Ovary (tissue), 9 donors: Measurements from ENCODE around the gene ADGRV1. TPM values are rescaled to one million over a fixed set of nuclear protein-coding genes. Genes with fewer than 3 reads are reported as not detected.

Experiments used
- DNase-seq, 5 donors: peaks; one replicate each; pipeline ENCODE4 v3.0.0-alpha.2; 2019 to 2020
- H3K27ac ChIP-seq, 2 donors: fragments of 200-600 bp; one replicate each; pipeline versions ENCODE4 v1.5.1 to v1.8.0; 2019 to 2022
- H3K27me3 ChIP-seq: fragments of 200-600 bp; one replicate; pipeline ENCODE4 v1.8.0; 2022
- H3K36me3 ChIP-seq: fragments of 200-600 bp; sonication (generic); one replicate; pipeline ENCODE4 v1.5.1; 2019
- H3K4me1 ChIP-seq: one replicate; pipeline ENCODE4 v1.8.1; 2013; ENCODE audit warnings: mild to moderate bottlenecking, moderate library complexity; ENCODE audit not compliant: insufficient read depth
- H3K4me3 ChIP-seq: fragments of 200-600 bp; sonication (generic); one replicate; pipeline ENCODE4 v1.5.1; 2017
- H3K9me3 ChIP-seq, 2 donors: fragments of 200-600 bp in 1 of 2; sonication (generic) in 1 of 2; one replicate each; pipeline versions ENCODE4 v1.5.1 to v1.8.1; 2013 to 2019; ENCODE audit warnings: mild to moderate bottlenecking in 1 of 2, moderate library complexity in 1 of 2
- EP300 ChIP-seq: sonication (generic); formaldehyde crosslinking; IDR thresholded peaks from one replicate; pipeline ENCODE4 v1.6.1; 2017; ENCODE audit warnings: antibody characterized with exemption
- POLR2A ChIP-seq: fragments of 450-650 bp; IDR thresholded peaks from one replicate; pipeline ENCODE4 v1.6.1; 2017; ENCODE audit warnings: antibody characterized with exemption, mild to moderate bottlenecking, moderate library complexity
- WGBS, 3 donors: extraction: QIAGEN DNeasy Blood & Tissue Kit in 1 of 3; methylation state at CpG; one replicate each; pipeline versions ENCODE4 v1.1.5 to v1.1.7; 2013 to 2017; 5-methylcytosine and 5-hydroxymethylcytosine counted together
- intact Hi-C, 4 donors: fragments of 100-400 bp; cut with DNase I; formaldehyde crosslinking; loops; one replicate each; pipeline versions ENCODE4 v1.11.0 to v1.15.1; 2022 to 2023
- polyA plus RNA-seq, 2 donors: library from polyadenylated mRNA; stranded (reverse); fragments of 200-250 nt in 1 of 2; fragments of 350-450 nt in 1 of 2; fragmentation: Illumina TruSeq in 1 of 2; extraction: RNeasy Lipid Tissue Mini Kit (QIAGEN cat#74804) in 1 of 2; gene quantifications; one replicate each; pipeline ENCODE4 v1.2.3, GENCODE V29; 2013 to 2014
- total RNA-seq, 7 donors: library from RNA; depleted of rRNA in 2 of 7; stranded (reverse); fragments of >200 nt in 2 of 7; fragmentation: NEBNext Ultra II Directional in 3 of 7; extraction: Animal tissue kit (Norgen Biotek cat#: 25700) in 3 of 7; gene quantifications; one replicate each; pipeline versions ENCODE4 v1.1.0 to v1.2.4, GENCODE V29; 2016 to 2023
- TF ChIP-seq, protein P1 (sequence below), 3 donors: fragments of 450-650 bp in 2 of 3; fragments of 200-600 bp in 1 of 3; IDR thresholded peaks; one replicate each; pipeline versions ENCODE4 v1.5.1 to v1.8.0; 2016 to 2022; ENCODE audit warnings: antibody characterized with exemption in 3 of 3, mild to moderate bottlenecking in 1 of 3
- donor health status: DM: no; HTN: no; CAD: no; lungs with moderate emphysema.
- donor health status: DM: no; HTN: no; CAD: no.
- donor health status: Bipolar disorder and iron deficiency.
- donor health status: DM: yes; HTN: yes; CAD: no.
- donor health status: DM: no; HTN: no; CAD: no.
- donor health status: DM: yes; HTN: yes; CAD: no.

The ADGRV1 gene
- total and polyA plus RNA-seq, 9 donors: 0.21 to 2.7 (median 1.1) TPM

DNA sequence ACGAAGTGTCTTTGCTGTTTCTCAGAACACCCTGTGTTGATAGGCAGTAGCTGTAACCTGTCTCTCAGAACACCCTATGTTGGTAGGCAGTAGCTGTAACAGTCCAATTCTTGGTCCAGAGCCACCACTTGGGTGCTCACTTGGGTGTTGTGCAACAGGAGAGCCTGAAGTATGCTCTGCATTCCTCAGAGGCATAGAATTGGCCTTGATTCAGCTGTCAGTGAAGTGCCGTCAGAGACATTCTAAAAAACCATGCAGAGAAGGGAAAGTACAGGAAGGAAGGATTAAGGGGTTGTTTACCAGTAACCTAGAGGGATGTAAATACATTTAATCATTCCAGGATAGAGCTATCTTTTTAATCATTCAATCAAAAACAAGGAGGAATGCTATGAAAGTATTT lies 593.4 kb downstream of the ADGRV1 start:
- H3K27ac ChIP-seq: no peak overlapping the region
- H3K4me1 ChIP-seq: peaks cover 3% of the 10 kb centered on the region
- intact Hi-C loops: no loop called here
- no peaks in the 10 kb centered on the region for H3K27me3 ChIP-seq
- WGBS, 3 donors: 72 to 80% (median 80%) methylated on average over 2 of the region's 2 CpGs
- DNase-seq: peak in 1 of 5 donors; percentile 32
- no peaks in the 10 kb centered on the region for H3K36me3 ChIP-seq
- H3K9me3 ChIP-seq: no peaks in the 10 kb centered on the region
- H3K4me3 ChIP-seq: no peak overlapping the region
- TF ChIP-seq POLR2A (no peak), EP300 (no peak)
- TF ChIP-seq, protein P1, sequence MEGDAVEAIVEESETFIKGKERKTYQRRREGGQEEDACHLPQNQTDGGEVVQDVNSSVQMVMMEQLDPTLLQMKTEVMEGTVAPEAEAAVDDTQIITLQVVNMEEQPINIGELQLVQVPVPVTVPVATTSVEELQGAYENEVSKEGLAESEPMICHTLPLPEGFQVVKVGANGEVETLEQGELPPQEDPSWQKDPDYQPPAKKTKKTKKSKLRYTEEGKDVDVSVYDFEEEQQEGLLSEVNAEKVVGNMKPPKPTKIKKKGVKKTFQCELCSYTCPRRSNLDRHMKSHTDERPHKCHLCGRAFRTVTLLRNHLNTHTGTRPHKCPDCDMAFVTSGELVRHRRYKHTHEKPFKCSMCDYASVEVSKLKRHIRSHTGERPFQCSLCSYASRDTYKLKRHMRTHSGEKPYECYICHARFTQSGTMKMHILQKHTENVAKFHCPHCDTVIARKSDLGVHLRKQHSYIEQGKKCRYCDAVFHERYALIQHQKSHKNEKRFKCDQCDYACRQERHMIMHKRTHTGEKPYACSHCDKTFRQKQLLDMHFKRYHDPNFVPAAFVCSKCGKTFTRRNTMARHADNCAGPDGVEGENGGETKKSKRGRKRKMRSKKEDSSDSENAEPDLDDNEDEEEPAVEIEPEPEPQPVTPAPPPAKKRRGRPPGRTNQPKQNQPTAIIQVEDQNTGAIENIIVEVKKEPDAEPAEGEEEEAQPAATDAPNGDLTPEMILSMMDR (IDR thresholded peaks at IDR 0.05): no peak

DNA sequence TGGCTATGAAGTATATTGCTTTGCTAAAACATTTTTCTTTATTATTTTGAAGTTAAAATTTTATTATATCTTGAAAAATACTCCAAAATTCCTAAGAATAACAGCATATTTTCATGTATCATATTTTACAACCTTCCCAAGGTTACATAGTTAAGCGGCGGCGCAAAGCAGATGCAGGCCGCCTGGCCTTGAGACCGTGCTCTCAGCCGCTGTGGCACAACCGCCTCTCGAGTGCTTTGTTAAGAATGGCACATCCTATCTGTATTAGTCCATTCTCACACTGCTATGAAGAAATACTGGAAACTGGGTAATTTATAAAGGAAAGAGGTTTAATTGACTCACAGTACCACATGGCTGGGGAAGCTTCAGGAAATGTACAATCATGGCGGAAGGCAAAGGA lies 595.7 kb downstream of the ADGRV1 start:
- H3K27me3 ChIP-seq: no peaks in the 10 kb centered on the region
- H3K27ac ChIP-seq: no peak overlapping the region
- H3K9me3 ChIP-seq: no peaks in the 10 kb centered on the region
- H3K4me3 ChIP-seq: no peak overlapping the region
- peak in 1 of 5 donors; percentile 39 for DNase-seq
- no peaks in the 10 kb centered on the region for H3K36me3 ChIP-seq
- intact Hi-C loops: no loop called here
- 55 to 79% (median 64%) methylated on average over 9 of the region's 9 CpGs for WGBS, 3 donors
- peaks cover 3% of the 10 kb centered on the region for H3K4me1 ChIP-seq
- no peak for TF ChIP-seq POLR2A
- TF ChIP-seq EP300: no peak

DNA sequence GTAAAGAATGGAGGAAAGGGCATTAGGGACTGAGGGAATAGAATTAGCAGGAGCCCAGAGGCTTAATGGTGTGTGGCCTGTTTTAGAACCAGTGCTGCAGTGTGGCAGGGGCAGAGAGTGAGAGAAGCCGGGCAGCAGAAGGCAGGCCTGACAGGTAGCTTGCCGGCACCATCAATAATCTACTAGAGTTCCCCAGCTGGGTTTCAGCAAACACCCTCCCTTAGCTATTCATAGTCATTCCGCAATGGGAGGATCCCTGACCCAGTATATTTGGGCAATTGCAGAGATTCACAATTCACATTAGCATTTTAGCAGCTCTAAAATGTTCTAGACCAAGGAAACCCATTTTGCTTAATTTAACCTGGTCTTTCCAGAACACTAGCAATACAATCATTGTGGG lies 596.7 kb downstream of the ADGRV1 start:
- no peaks in the 10 kb centered on the region for H3K9me3 ChIP-seq
- intact Hi-C loops: no loop called here
- H3K4me1 ChIP-seq: peaks cover 3% of the 10 kb centered on the region
- no peak overlapping the region for H3K27ac ChIP-seq
- H3K27me3 ChIP-seq: no peaks in the 10 kb centered on the region
- no peak for TF ChIP-seq EP300
- no peak for TF ChIP-seq POLR2A
- 88 to 93% (median 90%) methylated on average over 3 of the region's 3 CpGs for WGBS, 3 donors
- H3K4me3 ChIP-seq: no peak overlapping the region
- DNase-seq: no peak
- H3K36me3 ChIP-seq: no peaks in the 10 kb centered on the region

DNA sequence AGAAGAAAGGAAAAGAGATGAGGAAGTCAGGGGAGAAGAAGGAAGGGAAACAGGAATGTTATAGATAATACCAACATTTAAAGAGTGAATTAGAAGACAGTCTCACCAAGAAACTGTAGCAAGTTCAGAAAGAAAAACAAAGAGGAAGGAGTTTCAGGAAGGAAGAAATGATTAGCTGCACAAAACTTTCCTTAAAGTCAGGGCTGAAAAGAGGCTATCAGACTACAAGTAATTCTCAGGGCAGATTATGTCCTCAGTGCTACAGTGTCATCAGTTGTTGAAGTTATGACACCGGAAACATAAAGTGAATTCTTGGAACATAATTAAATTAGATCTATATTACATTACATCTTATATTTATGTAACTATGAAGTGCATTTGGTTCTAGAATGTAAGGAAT lies 597.6 kb downstream of the ADGRV1 start:
- DNase-seq: no peak
- Histone ChIP-seq H3K36me3 (no peaks in the 10 kb centered on the region), H3K4me3 (no peak overlapping the region), H3K4me1 (peaks cover 3% of the 10 kb centered on the region), H3K27me3 (no peaks in the 10 kb centered on the region), H3K27ac (no peak overlapping the region), H3K9me3 (no peaks in the 10 kb centered on the region)
- WGBS, 3 donors: 81 to 94% (median 94%) methylated on average over 1 of the region's 1 CpG
- TF ChIP-seq, protein P1 (IDR thresholded peaks at IDR 0.05): no peak
- TF ChIP-seq EP300 (no peak), POLR2A (no peak)
- intact Hi-C loops: no loop called here

DNA sequence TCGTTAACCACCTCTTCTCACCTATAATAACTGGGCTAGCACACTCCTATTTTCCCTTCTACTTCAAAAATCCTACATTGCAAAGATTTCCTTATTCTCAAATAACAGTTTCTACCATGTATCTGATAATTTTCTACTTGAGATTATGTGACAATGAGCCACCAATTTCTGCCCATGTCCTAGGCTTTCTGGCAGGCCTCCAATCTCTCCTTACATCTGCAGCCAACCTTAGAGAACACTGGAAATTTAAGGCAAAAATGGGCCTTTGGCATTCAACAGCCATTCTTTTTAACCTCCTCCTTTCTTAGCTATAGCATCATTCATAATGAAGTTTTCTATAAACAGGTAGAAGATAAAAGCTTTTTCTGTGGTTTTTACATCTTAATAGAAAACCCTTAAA lies 599.4 kb downstream of the ADGRV1 start:
- Histone ChIP-seq H3K4me3 (no peak overlapping the region), H3K4me1 (peaks cover 3% of the 10 kb centered on the region), H3K27me3 (no peaks in the 10 kb centered on the region), H3K9me3 (no peaks in the 10 kb centered on the region), H3K36me3 (no peaks in the 10 kb centered on the region), H3K27ac (no peak overlapping the region)
- WGBS, 3 donors: 78 to 83% (median 80%) methylated on average over 1 of the region's 1 CpG
- intact Hi-C loops: no loop called here
- no peak for TF ChIP-seq POLR2A
- no peak for DNase-seq

DNA sequence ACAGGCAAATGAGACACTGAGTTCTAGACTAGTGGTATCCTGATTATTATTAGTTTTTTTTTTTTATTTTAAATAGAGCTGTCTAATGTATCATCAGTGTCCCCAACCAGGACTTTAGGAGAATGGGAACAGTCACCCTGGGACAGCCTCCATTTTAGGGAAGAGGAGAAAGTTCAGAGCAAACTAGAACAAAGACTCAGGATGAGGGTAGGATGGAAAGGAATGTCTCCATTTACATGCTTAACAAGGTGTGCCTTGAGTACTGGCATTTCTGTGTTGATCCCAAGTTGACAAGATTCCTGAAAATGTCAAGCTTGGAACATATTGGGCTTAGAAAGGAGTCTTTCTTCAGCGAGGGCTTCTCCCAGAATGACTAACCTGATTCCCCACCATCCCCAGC lies 601.0 kb downstream of the ADGRV1 start:
- Histone ChIP-seq H3K36me3 (no peaks in the 10 kb centered on the region), H3K27me3 (no peaks in the 10 kb centered on the region), H3K9me3 (no peaks in the 10 kb centered on the region), H3K27ac (no peak overlapping the region), H3K4me3 (no peak overlapping the region), H3K4me1 (no peaks in the 10 kb centered on the region)
- no peak for TF ChIP-seq POLR2A
- no peak for TF ChIP-seq EP300
- TF ChIP-seq, protein P1 (IDR thresholded peaks at IDR 0.05): no peak
- intact Hi-C loops: no loop called here
- DNase-seq: no peak
- 79 to 100% (median 90%) methylated on average over 1 of the region's 1 CpG for WGBS, 3 donors
